Activated CD4-positive, alpha-beta T cell treated with anti-CD3 and anti-CD28 coated beads for 4 hours (primary cell): Measurements from ENCODE around the gene ACTR3C.
"Not testable (repeated sequence)": the region's sequence is repeated elsewhere in the genome, so short reads cannot be mapped to it uniquely, and the experiment has no call there.

Experiments
- DNase-seq, 2 donors: peaks; one replicate each; pipeline ENCODE4 v3.0.0-alpha.2; 2020

The ACTR3C gene

DNA sequence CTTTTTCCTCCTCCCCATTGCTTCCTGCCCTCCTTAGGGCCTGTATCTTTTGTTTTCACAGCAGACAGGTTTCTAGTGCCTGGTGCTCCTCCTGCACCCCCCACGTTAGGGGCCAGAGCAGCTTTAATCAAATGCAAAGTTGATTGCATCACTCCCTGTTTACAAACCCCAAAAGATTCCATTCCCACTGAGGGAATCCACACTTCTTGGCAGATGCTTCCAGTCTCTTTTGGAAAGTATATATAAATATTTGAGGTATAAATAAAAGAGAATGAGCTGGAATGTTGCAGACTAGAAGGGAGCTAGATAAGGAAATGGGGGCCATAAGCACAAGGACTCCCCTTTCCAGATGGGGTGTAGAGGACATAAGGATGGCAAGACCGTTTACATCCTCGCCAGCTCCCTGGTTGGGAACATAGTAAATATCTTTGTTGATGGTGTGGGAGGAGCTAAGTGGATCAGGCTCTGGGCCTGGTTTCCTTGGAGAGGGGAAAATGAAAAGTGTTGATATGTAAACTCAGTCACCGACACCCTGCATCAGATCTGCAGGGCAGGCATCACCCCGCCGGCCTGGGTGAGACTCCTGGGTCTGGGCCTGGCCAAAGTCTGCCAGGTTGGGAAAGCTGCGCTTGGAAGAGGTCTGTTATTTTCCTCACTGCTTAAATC is 11.9 kb upstream of the ACTR3C start:
- DNase-seq: no peak

DNA sequence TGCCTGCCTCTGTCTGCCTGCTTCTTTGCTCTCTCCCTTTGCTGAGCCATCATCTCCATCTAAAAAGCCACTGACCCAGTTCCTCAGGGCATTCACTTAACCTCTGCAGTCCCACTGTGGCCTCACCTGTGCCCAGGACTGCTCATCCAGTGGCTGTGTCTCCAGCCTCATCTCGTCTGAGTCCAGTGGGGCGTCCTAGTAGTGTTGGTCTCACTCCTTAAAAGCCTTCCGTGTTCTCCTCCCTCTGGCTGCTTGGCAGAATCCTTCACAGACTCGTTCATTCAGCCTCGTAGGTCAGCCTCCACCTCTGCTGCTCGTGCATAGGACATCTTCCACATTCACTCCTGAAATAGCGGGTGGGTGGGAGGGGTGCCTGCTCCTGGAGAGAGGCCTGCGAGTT is 10.8 kb upstream of the ACTR3C start:
- DNase-seq: no peak

DNA sequence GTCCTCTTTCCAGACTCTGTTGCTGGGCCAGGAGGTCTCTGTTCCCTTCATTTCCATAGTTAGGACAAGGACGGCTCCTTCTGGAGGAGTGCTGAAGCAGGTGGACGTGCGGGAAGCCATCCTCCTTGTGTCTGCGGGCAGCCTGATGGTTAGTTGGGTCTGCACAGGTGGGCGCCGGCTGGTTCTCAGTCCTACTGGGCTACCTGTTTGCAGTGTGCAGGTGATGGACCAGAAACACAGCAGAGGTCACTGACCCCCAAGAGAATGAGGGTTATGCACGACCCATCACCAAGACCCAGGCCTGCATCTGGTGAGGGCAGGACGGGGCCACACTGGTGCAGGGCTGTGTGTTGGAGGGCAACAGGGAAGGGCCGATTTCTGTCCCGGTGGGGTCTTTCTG is 10.3 kb upstream of the ACTR3C start:
- DNase-seq: no peak

DNA sequence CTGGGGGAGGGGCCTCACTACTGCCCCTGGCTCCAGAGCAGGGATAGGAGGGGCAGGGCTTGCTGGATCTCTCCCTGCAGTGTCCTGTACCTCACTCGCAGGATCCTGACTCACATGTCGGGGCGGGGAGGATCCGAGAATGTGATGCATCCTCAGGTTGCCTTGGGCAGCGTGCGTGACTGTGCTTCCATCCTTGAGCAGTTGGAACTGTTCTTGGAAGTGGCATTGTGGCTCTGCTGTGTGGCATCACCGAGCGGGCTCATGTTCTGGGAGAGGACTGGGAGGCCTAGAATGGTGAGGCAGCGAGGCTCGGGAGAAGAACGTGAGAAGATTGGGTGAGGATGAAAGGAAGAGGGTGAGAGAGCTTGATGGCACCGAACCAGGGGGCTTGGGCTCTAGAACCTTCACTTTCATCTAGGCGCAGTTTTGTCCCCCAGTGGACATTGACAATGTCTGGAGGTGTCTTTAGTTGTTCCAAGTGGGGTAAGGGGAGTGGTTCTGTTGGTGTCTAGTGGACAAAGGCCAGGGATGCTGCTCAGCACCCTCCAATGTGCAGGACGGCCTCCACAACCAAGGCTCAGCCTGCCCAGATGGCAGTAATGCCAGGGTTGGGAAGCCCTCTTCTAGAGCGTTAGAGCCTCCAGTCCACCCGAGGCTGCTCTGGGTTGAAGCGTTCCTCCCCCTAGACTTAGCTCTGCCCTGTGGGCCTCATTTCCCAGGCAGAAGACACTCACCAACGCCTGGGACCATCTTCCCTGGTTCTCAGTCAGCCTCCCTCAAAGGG is 9.7 kb upstream of the ACTR3C start:
- DNase-seq: no peak

DNA sequence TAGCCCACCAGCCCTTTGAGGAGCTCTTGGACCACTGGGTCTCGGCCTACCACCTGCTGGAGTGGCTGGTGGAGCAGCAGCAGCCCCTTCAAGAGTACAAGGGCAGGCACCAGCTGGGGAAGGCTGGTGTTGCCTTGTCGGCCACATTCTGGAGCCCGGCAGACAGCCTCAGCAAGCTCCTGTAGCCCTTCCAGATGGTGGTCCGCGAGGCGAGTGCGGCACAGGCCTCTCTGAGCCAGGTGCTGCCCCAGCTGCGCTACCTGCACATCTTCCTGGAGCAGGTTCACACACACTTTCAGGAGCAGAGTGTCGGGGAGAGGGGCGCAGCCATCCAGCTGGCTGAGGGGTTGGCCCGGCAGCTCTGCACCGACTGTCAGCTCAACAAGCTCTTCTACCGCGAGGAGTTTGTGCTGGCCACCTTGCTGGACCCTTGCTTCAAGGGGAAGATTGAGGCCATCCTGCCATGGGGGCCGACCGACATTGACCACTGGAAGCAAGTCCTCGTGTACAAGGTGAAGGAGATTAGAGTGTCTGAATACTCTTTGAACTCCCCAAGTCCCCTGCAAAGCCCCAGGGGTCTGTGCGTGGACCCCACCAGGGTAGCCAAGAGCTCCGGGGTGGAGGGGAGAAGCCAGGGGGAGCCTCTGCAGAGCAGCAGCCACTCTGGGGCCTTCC is 7.0 kb upstream of the ACTR3C start:
- no peak for DNase-seq

DNA sequence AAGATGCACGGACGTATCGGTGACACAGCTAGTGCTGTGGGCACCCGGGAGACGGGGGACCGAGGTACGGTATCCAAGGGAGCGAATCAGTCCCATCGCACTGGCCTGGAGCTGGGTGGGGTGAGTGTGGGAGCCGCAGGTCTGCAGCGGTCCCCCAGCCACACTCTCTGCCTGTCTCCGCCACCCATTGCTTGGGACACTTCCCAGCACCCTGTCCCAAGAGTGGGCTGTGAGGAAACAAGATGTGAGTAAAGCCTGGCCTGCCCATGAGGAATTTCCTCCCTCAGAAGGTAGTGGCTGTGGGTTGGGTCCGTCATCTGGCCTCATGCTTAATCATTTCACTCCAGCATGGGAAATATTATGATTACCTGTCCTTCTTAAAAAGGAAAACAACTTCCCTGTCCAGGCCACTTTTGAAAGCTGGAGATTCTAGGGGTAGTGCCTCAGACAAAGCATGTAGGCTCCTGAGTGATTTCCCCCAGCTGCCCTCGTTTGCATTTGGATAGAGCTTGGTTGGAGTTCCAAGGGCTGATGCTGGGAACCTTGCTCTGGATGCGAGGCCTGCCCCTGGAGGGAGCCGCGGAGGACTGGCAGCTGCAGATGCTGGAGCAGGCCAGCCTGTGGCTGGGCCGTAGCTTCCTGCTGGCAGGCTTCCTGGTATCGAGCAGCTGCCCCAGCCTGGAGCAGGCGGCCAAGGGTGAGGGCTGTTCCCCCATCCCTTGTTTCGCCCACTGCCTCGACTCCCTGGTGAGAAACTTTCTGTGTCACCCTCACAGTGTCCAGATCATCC is 6.2 kb upstream of the ACTR3C start:
- DNase-seq: no peak

DNA sequence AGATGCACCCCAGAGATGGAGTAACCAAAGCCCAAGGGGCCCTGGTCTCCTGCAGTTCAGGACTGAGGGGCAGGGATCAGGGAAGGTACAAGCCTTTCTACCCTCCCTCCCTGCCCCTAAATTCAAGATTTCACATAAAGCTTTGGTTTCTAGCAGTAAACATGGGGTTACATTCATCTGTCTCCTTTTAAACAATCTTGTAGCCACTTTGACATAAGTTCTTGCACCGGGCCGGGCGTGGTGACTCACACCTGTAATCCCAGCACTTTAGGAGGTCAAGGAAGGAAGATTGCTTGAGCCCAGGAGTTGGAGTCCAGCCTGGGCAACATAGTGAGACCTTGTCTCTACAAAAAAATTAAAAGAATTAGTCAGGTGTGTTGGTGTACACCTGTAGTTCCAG is 4.0 kb upstream of the ACTR3C start:
- DNase-seq: no peak

DNA sequence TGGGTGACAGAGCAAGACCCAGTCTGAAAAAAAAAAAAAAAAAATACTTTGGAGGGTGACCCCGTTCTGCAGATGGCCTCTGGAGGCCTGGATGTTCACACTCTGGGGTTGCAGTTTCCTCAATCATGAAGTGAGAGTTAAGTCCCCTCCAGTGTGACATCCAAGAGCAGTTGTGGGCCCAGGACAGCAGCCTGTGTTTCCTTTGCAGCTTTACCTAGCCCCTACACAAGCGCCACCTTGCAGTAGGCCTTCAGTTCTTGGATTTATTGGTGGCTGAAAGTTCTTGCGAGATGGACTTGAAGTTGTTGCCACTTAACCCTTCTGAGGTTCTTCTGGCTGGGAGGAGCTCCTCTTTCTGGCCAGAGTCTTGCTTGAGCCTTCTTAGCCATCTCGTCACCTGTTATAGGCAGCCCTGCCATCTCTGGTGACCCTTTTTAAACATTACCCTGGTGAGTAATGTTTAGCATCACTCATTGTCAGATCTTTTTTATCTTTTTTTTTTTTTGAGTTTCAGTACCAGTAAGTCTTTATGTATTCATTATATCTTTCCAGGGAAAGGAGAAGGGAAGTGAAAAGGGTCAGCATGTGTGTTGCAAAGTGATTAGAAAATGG is 3.4 kb upstream of the ACTR3C start:
- DNase-seq: no peak

DNA sequence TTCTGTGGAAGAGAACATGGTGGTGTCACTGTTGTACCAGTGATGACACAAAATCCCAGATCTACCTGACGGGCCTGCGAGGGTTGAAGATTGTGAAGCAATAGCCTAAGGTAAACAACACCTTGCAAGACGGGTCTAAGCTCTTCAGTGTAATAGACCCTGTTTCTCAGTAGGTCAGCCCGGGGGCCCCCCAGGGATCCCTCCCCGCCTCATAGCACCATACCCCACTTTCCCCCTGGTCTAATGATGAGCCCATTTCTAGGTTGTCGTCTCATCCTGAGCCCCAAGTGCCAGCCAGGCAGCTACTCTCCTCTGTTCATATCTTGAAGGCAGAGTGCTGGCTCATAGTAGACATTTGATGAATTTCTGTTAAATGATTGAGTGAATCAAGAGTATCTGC is 2.6 kb upstream of the ACTR3C start:
- no peak for DNase-seq

DNA sequence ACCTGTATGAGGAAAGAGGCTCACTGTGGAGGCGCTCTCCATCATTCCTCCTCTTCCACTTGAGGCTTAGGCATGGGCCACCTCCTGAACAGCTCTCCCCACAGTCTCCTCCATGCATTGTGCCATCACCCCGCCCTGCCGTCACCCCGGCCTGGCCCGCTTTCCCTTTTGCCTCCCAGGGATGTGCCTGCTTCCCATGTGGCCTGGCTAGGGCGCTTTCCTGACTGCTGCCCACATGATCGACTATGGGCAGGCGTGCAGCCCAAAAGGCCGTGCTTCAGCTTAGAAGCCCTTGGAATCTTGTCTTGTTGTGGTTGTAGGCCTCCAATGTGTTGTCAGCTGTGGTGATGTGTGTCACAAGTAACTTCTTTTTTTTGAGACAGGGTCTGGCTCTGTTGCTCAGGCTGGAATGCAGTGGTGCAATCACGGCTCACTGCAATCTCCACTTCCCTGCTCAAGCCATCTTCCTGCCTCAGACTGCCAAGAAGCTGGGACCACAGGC is 1.8 kb upstream of the ACTR3C start:
- no peak for DNase-seq

DNA sequence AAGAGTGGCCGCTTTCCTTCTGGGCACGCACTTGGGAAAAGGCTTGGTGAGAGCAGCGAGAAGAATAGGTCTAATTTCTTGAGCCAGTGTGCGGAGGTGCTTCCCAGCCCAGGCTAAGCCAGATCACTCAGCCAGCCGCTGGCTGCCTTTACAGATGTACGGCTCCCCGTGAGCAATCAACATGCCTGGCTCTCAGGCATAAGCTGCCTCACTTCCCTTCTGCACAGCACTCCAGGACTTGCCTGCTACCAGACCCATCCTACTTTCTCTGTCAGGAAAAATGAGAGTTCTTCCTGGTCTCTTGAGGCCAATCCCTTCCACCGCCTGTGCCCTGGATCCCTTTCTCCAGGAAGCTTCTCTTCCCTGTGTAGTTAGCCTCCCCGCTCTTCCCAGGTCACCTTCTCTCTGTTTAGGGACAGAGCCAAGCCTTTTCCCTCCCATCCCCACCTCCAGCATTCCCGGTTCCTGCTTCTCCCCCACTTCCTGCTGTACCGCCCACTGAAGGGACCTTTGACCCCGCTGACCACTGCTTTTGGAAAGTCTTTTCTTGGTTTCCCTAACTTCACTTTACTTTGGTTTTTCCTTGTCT is 1.1 kb upstream of the ACTR3C start:
- DNase-seq: no peak

DNA sequence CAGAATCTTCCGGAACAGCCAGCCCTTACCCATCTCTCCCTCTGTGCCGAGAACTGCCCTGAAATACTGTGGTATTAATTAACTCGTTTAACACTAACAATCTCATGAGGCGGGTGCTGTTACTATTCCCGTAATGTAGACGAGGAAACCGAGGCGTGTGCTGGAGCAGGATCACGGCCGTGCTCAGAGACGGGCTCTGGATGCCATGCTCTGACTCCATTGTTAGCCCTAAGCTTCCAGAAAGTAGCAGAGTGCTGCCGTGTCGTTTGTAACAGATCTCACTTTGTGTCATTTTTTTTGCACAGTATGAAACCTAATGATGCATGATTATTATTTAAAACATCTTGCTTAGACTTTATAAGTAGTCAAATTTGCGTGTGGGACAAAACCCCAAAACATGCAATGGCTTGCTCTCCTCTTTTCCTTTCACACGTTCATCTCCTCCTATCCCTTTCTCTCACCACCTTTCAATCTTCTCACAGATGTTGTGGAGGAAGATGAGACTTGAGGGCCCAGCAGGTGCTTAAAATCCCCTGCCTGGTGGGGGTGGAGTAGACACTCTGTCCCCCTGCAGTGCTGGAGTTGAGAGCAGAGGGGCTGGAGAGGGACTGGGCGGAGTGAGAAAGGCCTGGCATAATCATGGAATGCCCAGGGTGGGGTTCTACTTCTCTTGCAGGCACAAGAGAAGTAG is 482 bp upstream of the ACTR3C start:
- DNase-seq: no peak

DNA sequence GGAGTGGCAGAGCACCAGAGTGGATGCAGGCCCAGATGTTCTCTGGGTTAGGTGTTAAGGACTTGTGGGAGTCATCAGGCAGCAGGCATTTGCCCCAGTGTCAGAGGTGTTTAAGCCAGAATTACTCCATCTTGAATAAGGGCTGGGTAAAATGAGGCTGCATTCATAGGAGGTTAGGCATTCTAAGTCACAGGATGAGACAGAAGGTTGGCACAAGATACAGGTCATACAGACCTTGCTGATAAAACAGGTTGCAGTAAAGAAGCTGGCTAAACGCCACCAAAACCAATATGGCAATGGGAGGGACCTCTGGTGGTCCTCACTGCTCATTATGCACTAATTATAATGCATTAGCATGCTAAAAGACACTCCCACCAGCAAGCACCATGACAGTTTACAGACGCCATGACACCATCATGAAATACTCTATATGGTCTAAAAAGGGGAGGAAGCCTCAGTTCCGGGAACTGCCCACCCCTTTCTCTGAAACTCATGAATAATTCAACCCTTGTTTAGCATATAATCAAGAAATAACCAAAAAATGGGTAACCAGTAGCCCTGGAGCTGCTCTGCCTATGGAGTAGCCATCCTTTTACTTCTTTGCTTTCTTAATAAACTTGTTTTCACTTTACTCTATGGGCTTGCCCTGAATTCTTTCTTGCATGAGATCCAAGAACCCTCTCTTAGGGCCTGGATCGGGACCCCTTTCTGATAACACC is 1.1 kb downstream of the ACTR3C start:
- DNase-seq: peak; percentile 54 to 61

DNA sequence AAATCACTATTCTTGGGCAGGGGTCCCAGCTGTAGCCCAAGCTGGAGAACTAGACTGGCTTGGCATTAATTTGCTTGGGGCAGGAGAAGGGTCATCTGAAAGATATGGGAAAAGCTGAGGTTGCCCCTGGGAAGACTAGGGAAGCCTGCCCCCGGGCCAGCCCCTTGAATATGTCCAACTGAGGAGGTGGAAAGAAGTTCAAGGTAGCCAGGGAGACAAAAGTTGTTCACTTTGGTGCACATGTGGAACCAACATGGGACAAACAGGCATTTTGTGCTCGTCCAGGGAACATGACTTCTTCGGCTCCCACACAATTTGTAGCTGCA is 1.6 kb downstream of the ACTR3C start:
- no peak for DNase-seq

DNA sequence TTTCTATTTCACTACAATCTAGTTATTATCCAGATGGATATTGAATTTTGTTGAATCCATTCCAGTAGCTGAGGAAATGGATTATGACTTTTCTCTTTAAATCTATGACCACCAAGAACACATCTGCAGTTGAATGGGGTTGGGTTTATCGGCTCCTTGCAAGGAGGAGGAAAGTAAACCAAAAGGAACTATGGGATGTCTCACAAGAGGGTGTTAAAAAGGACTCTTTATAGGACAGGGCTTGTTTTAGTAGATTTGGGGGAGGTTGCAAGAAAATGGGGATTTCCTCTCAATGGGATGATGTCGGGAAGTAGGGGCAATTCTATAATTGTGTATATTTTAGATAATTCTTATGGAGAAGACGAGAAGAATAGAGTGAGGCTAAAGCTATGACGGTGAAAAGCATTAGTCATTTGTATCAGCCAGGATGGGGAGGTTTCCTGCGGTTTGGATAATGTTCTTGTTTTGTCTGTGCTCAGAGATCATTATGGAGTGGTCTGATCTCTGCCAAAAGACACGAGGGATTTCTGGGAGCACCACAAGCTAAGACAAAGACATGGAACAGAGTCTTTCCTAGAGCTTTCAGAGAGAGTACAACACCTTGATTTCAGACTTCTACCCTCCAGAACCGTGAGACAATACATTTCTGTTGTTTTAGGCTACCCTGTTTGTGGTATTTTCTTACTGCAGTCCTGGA is 5.4 kb downstream of the ACTR3C start:
- no peak for DNase-seq

DNA sequence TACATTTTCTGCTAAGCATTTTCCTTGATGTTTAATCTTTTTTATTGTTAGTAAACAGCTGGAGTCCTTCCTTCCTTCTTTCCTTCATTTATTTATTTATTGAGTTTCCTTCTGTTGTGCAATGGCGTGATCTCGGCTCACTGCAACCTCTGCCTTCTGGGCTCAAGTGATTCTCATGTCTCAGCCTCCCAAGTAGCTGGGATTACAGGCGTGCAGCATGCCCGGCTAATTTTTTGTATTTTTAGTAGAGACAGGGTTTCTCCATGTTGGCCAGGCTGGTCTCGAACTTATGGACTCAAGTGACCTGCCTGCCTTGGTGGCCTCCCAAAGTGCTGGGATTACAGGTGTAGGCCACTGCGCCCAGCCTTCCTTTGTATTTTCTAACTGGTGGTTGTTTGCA is 6.4 kb downstream of the ACTR3C start:
- not testable (repeated sequence) for DNase-seq

DNA sequence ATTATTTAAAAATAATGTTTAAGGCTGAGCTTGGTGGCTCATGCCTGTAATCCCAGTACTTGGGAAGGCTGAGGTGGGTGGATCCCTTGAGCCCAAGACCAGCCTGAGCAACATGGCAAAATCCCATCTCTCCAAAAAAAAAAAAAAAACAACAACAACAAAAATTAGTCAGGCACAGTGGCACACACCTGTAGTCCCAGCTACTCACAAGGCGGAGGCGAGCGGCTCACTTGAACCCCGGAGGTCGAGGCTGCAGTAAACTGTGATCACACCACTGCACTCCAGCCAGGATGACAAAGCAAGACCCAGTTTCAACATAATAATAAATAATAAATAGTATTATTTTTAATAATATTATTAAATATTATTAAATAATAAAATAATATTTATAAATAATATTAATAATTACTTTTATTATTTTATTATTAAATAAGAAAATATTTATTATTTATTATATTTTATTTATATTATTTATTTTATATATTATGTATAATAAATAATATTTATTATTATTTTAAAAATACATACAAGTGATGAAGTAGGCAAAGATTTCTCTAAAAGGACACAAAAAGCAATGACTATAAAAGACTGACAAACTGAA is 8.6 kb downstream of the ACTR3C start:
- DNase-seq: no peak

DNA sequence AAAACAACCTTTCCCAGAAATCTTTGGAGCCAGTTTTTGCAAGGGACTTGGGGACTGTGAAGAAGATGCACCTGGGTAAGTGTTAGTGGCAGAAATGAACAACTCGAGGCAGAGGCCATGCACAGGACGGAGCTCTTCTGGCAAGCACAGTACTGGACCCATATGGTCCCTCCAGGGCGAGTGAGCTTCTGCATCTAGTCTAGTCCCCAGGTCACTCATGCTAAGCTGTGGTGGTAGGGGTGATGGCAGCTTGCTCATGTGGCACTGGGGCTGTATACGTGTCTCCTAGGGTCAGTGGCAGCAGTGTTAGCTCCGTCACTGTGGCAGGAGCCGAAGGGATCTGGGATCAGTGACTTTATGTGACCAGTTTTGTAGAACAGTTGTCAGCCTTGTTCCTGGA is 9.5 kb downstream of the ACTR3C start:
- DNase-seq: no peak

DNA sequence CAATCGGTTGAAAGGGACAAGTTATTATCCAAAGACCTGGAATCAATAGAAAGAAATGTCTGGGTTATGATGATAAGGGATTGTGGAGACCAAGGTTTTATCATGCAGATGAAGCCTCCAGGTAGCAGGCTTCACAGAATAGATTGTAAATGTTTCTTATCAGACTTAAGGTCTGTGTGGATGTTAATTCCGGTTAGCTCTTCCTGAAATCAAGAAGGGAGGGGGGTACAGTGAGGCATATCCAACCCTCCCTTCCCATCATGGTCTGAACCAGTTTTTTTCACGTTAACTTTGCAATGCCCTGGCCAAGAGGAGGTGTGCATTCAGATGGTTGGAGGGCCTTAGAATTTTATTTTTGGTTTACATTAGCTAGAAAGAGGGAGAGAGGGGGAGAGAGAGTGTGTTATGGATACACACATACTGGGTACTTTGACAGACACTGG is 10.0 kb downstream of the ACTR3C start:
- DNase-seq: no peak
